HCT116 (cell line): ENCODE results near the gene ALLC. TPM values are rescaled to one million over a fixed set of nuclear protein-coding genes. Genes with fewer than 3 reads are reported as not detected.

Experiments used
- ATAC-seq: fragments of 200-7000 bp; cut with Tn5 transposase; 2 replicates; pipeline ENCODE4 v1.9.1; 2020; ENCODE audit warnings: mild to moderate bottlenecking, moderate library complexity
- BruUV-seq: library from RNA; stranded (reverse); fragments of 400-500 nt; replicated peaks from 2 replicates; lab custom pipeline; 2021; lab: Mats Ljungman, UMichigan
- CTCF ChIA-PET: fragments of 300-600 bp; sonication (Branson Sonifier 250); formaldehyde crosslinking; loops from one replicate; lab custom pipeline; 2021; ENCODE audit warnings: antibody characterized with exemption; lab: Charles Lee
- POLR2A ChIA-PET: fragments of 300-600, 350-600 bp; sonication (Branson Sonifier 250); formaldehyde crosslinking; loops from one replicate; lab custom pipeline; 2021; ENCODE audit warnings: antibody characterized with exemption; lab: Charles Lee
- RAD21 ChIA-PET, 2 experiments: fragments of 300-600 bp; sonication (Branson Sonifier 250); formaldehyde crosslinking; loops; one replicate each; lab custom pipeline; 2023; ENCODE audit warnings: low total read pairs in 2 of 2; ENCODE audit not compliant: uncharacterized antibody in 2 of 2, unreplicated experiment in 2 of 2, low non-redundant PET in 1 of 2; lab: Charles Lee
- DNase-seq: peaks from one replicate; pipeline ENCODE4 v3.0.0-alpha.2; 2010; ENCODE audit warnings: low read depth, low spot score
- H2AFZ ChIP-seq: fragments of 200-600 bp; shearing (Covaris generic), sonication (generic); 2 replicates; pipeline ENCODE4 v1.6.1; 2017; ENCODE audit warnings: low read depth, mixed run types, mixed read lengths, antibody characterized with exemption, low read length; ENCODE audit not compliant: poor library complexity, severe bottlenecking
- H3K27ac ChIP-seq: 2 replicates; pipeline ENCODE4 v1.5.1; 2012; ENCODE audit warnings: low read depth, low read length
- H3K27me3 ChIP-seq: fragments of 200-600 bp; sonication (generic); 2 replicates; pipeline ENCODE4 v1.6.1; 2016; ENCODE audit warnings: mixed run types, low read length, mixed read lengths; ENCODE audit not compliant: insufficient read depth
- H3K36me3 ChIP-seq, 2 experiments: fragments of 200-500 bp in 1 of 2; fragments of 200-600 bp in 1 of 2; sonication (Bioruptor generic) in 1 of 2; sonication (generic) in 1 of 2; 2 replicates each; pipeline versions ENCODE4 v1.5.1 to v1.6.1; 2014 to 2016; ENCODE audit warnings: low read length in 2 of 2, inconsistent platforms in 1 of 2, mixed read lengths in 1 of 2, mixed run types in 1 of 2; ENCODE audit not compliant: insufficient read depth in 2 of 2, control insufficient read depth in 1 of 2
- H3K4me1 ChIP-seq, 2 experiments: fragments of 200-600 bp in 1 of 2; sonication (generic) in 1 of 2; 2 replicates each; pipeline versions ENCODE4 v1.5.1 to v1.6.1; 2012 to 2017; ENCODE audit warnings: low read length in 2 of 2, inconsistent platforms in 1 of 2, mild to moderate bottlenecking in 1 of 2, mixed read lengths in 1 of 2, mixed run types in 1 of 2, moderate library complexity in 1 of 2; ENCODE audit not compliant: insufficient read depth in 2 of 2, control insufficient read depth in 1 of 2
- H3K4me2 ChIP-seq: fragments of 200-600 bp; sonication (generic); 2 replicates; pipeline ENCODE4 v1.6.1; 2017; ENCODE audit warnings: mixed run types, low read length, mixed read lengths
- H3K4me3 ChIP-seq, 2 experiments: fragments of 200-600 bp in 1 of 2; sonication (generic) in 1 of 2; replicated peaks in 1 of 2; 2 replicates each; pipeline ENCODE4 v1.5.1; 2011 to 2016; ENCODE audit warnings: low read length in 2 of 2, control low read depth in 1 of 2, low read depth in 1 of 2, mild to moderate bottlenecking in 1 of 2, mixed read lengths in 1 of 2, mixed run types in 1 of 2
- H3K79me2 ChIP-seq: fragments of 200-600 bp; sonication (generic); 2 replicates; pipeline ENCODE4 v1.6.1; 2017; ENCODE audit warnings: mild to moderate bottlenecking, mixed run types, low read length, moderate library complexity, mixed read lengths; ENCODE audit not compliant: insufficient read depth
- H3K9ac ChIP-seq: fragments of 200-600 bp; sonication (generic); 2 replicates; pipeline ENCODE4 v1.6.1; 2016; ENCODE audit warnings: low read length, mixed read lengths
- H3K9me2 ChIP-seq: fragments of 200-600 bp; sonication (generic), shearing (Covaris generic); 2 replicates; pipeline ENCODE4 v1.6.1; 2017; ENCODE audit warnings: mixed run types, mild to moderate bottlenecking, moderate library complexity; ENCODE audit not compliant: insufficient read depth
- H3K9me3 ChIP-seq, 2 experiments: fragments of 200-500 bp in 1 of 2; fragments of 200-600 bp in 1 of 2; sonication (Bioruptor generic) in 1 of 2; sonication (generic) in 1 of 2; 2 replicates each; pipeline ENCODE4 v1.6.1; 2014 to 2017; ENCODE audit warnings: low read length in 2 of 2, mixed read lengths in 2 of 2, inconsistent platforms in 1 of 2, low read depth in 1 of 2, mild to moderate bottlenecking in 1 of 2, mixed run types in 1 of 2, moderate library complexity in 1 of 2; ENCODE audit not compliant: control insufficient read depth in 1 of 2, insufficient read depth in 1 of 2
- H4K20me1 ChIP-seq: fragments of 200-600 bp; sonication (generic), shearing (Covaris generic); 2 replicates; pipeline ENCODE4 v1.6.1; 2017; ENCODE audit warnings: mixed run types, mild to moderate bottlenecking, moderate library complexity; ENCODE audit not compliant: insufficient read depth
- ATF3 ChIP-seq: IDR thresholded peaks from 2 replicates; pipeline ENCODE4 v1.6.1; 2012
- CBX3 ChIP-seq: IDR thresholded peaks from 2 replicates; pipeline ENCODE4 v1.6.1; 2012; ENCODE audit warnings: low read depth
- CEBPB ChIP-seq: IDR thresholded peaks from 2 replicates; pipeline ENCODE4 v1.6.1; 2012; ENCODE audit warnings: low read depth
- CTCF ChIP-seq, 3 experiments: fragments of 200-600 bp in 1 of 3; sonication (generic) in 1 of 3; IDR thresholded peaks in 2 of 3; conservative IDR thresholded peaks in 1 of 3; 2 replicates each; pipeline ENCODE4 v1.5.1; 2012 to 2017; ENCODE audit warnings: low read depth in 2 of 3, low read length in 2 of 3, antibody characterized with exemption in 1 of 3, borderline replicate concordance in 1 of 3, control low read depth in 1 of 3, mild to moderate bottlenecking in 1 of 3, mixed read lengths in 1 of 3, mixed run types in 1 of 3, moderate library complexity in 1 of 3; ENCODE audit not compliant: insufficient read depth in 1 of 3
- EGR1 ChIP-seq: IDR thresholded peaks from 2 replicates; pipeline ENCODE4 v1.6.1; 2012; ENCODE audit warnings: low read depth
- ELF1 ChIP-seq: IDR thresholded peaks from 2 replicates; pipeline ENCODE4 v1.6.1; 2012; ENCODE audit warnings: low read depth, borderline replicate concordance
- EZH2 ChIP-seq: fragments of 200-600 bp; sonication (generic); IDR thresholded peaks from 2 replicates; pipeline ENCODE4 v1.6.1; 2017; ENCODE audit warnings: antibody characterized with exemption, mixed run types
- FOSL1 ChIP-seq: IDR thresholded peaks from 2 replicates; pipeline ENCODE4 v1.6.1; 2012; ENCODE audit warnings: low read depth
- MAX ChIP-seq: IDR thresholded peaks from 2 replicates; pipeline ENCODE4 v1.6.1; 2012
- POLR2A ChIP-seq: IDR thresholded peaks from 2 replicates; pipeline ENCODE4 v1.7.0; 2011; ENCODE audit warnings: borderline replicate concordance; ENCODE audit not compliant: insufficient read depth, insufficient read length; ENCODE audit errors: extremely low read depth
- RAD21 ChIP-seq: IDR thresholded peaks from 2 replicates; pipeline ENCODE4 v1.6.1; 2012; ENCODE audit warnings: low read depth, mild to moderate bottlenecking
- REST ChIP-seq: IDR thresholded peaks from 2 replicates; pipeline ENCODE4 v1.6.1; 2012; ENCODE audit warnings: low read depth
- SP1 ChIP-seq: IDR thresholded peaks from 2 replicates; pipeline ENCODE4 v1.6.1; 2012; ENCODE audit warnings: low read depth
- SRF ChIP-seq: IDR thresholded peaks from 2 replicates; pipeline ENCODE4 v1.6.1; 2012; ENCODE audit warnings: low read depth
- TCF7L2 ChIP-seq: IDR thresholded peaks from 2 replicates; pipeline ENCODE4 v1.7.0; 2011; ENCODE audit warnings: borderline replicate concordance, inconsistent platforms; ENCODE audit not compliant: insufficient read depth, insufficient read length; ENCODE audit errors: extremely low read depth
- YY1 ChIP-seq: IDR thresholded peaks from 2 replicates; pipeline ENCODE4 v1.6.1; 2011; ENCODE audit warnings: low read length, low read depth, moderate library complexity, mild to moderate bottlenecking; ENCODE audit not compliant: insufficient replicate concordance; ENCODE audit errors: extremely low read depth
- ZBTB33 ChIP-seq: IDR thresholded peaks from 2 replicates; pipeline ENCODE4 v1.6.1; 2011; ENCODE audit warnings: mild to moderate bottlenecking, low read length, moderate library complexity; ENCODE audit not compliant: insufficient replicate concordance; ENCODE audit errors: extremely low read depth
- ZNF274 ChIP-seq: fragments of 200-500 bp; sonication (Bioruptor generic); IDR thresholded peaks from 2 replicates; pipeline ENCODE4 v1.6.1; 2014; ENCODE audit warnings: mild to moderate bottlenecking, low read depth, low read length, inconsistent platforms
- intact Hi-C: fragments of 100-400 bp; cut with micrococcal nuclease; formaldehyde crosslinking; loops from 2 replicates; pipeline ENCODE4 v1.10.0; 2022
- total RNA-seq: library from RNA; stranded (reverse); gene quantifications from one replicate; pipeline ENCODE4 v1.2.1, GENCODE V29; 2021; ENCODE audit not compliant: unreplicated experiment

Gene ALLC
- total RNA-seq, 1 experiment from 2014 or later: not detected

- no peaks in the 10 kb centered on the region for H3K79me2 ChIP-seq
- intact Hi-C loops: no loop called here
- ChIA-PET CTCF (no interaction called here), POLR2A (no interaction called here), RAD21 (no interaction called here)
- H3K4me2 ChIP-seq: no peak overlapping the region
- no peak for DNase-seq
- no peak overlapping the region for H2AFZ ChIP-seq
- TF ChIP-seq REST (no peak), POLR2A (no peak), YY1 (no peak), MAX (no peak), ZBTB33 (no peak), CTCF (IDR thresholded peaks at IDR 0.05 in 2 of 3, conservative IDR thresholded peaks at IDR 0.05 in 1 of 3; ENCODE audit: borderline replicate concordance in 1 of 3, insufficient read depth in 1 of 3, low read depth in 2 of 3, low read length in 2 of 3) (no peak), CBX3 (no peak), EZH2 (no peak), RAD21 (no peak), TCF7L2 (no peak), SP1 (no peak), SRF (no peak), FOSL1 (no peak), ZNF274 (no peak), ATF3 (no peak), CEBPB (no peak), EGR1 (no peak), ELF1 (no peak)
- H3K9ac ChIP-seq: no peak overlapping the region
- H3K9me3 ChIP-seq: no peaks in the 10 kb centered on the region
- BruUV-seq: no TSS peak
- H3K27ac ChIP-seq: no peak overlapping the region
- H4K20me1 ChIP-seq: no peaks in the 10 kb centered on the region
- peaks cover 17% of the 10 kb centered on the region; the same call in 1 of the 2 replicates for H3K27me3 ChIP-seq
- H3K36me3 ChIP-seq: no peaks in the 10 kb centered on the region
- H3K4me3 ChIP-seq: no peak overlapping the region
- no peaks in the 10 kb centered on the region for H3K9me2 ChIP-seq
- H3K4me1 ChIP-seq: no peaks in the 10 kb centered on the region
- no peak for ATAC-seq
Measured at GRCh38 chr2:3682811-3683210, 24.8 kb downstream of the ALLC start.
